Islet precursor cell (in vitro differentiated cells): ENCODE measurements around the gene GPC3.

Experiments
- DNase-seq: peaks from one replicate; pipeline ENCODE4 v3.0.0-alpha.2; 2018

GPC3 gene

DNA sequence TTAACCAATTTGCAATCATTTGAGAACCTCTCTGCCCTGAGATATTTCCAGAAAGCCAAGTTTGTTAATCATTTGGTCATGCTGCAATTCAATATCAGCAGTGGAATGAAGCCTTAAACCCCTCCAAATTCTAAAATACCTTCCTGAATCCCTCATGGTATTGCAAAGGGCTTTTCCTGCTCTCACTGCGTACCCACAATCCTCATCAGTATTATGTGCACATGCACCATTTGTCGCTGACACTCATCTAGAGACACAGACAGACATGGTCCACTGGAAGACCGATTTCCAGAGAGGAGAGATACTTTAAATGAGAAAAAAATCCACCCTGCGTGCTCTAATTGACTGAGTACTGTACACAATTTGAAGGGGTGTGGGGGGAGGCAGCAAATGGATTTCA lies 104.4 kb downstream of the GPC3 start:
- no peak for DNase-seq

DNA sequence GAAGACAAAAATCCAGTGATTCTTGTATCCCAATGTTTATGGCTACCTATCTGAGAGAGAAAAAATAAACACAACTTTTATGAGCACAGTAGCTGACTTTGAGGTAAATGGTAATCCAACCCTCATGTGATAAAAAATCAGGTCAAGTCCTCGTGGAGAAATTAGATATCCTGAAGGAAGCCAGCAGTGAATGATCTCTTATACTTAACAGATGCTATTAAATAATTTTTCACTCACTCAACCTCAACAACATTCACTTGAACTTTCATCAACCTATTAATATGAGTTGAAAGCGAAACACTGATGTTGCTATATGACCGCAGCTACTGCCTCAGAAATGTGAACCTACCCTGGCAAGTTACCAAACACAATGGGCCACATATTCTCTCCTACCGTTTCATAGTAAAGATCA lies 105.4 kb downstream of the GPC3 start:
- no peak for DNase-seq

DNA sequence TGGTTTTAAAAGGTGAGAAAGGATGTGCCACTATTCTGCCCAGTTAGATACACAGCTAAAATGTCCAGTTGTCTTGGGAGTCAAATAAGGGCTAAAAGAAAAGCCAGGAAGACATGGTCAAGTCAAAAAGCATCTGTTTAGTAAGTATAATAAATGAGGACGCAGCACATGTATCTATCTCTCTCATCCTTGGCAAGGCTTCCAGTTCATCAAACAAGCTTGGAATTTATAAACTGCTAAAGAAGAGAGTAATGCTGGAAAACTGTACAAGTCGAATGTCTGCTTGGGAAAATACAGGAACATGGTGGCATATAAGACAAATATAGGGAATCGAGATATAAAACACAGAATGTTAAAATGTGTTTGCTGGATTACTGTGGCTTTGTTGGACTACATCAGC lies 106.7 kb downstream of the GPC3 start:
- no peak for DNase-seq

DNA sequence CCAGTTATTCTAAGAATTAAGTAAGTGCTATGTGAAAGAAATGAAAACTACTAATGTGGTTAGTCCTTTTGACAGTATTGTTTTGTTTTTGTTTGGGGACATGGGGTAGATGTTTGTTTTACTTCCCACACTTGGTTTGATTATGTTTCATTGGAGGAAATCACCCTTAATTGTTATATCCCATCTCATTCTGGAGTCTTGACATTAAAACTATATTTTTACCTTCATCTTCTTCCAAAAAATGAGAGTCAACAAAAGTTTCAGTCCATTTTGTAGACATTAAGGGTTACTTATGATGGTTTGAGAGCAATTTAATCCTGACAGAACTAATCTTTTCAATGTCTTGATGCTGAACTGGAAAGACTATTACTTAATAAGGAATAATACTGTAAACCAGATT lies 108.7 kb downstream of the GPC3 start:
- DNase-seq = no peak

DNA sequence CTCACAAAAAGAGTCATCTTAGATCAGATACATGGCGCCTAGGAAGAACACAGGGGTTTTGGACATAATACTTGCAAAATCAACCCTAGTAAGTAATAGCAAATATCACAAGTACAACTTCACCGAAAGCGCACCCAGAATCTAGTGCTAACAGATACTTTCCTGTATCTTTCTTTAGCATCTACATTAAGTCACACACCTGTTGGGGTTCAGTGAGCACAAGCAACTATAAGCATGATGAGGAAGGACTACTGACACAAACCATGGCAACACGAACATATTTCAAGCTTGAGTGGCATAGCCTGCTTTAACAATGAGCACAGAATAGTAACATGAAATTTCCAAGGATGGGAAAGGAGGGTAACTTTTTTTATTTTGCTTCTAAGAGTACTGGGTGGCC lies 116.1 kb downstream of the GPC3 start:
- no peak for DNase-seq

DNA sequence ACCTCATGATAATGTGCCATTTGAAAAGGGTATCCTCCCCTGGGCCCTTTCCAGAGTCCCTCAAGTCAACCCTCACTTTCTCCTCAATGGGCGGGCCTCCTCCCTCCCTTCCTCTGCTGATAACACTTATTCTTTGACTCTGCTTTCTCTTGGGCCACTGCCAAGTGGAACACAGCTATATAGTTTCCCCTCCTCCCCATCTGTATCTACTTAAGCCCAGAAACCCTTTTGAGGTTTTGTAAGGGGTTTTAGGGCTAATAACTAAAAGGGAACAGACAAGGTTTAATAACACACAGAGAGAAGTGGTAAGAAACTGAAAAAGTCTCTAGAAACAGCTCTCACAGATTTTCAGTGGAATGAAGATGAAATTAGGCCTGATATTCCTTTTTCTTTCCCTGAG lies 116.7 kb downstream of the GPC3 start:
- no peak for DNase-seq

DNA sequence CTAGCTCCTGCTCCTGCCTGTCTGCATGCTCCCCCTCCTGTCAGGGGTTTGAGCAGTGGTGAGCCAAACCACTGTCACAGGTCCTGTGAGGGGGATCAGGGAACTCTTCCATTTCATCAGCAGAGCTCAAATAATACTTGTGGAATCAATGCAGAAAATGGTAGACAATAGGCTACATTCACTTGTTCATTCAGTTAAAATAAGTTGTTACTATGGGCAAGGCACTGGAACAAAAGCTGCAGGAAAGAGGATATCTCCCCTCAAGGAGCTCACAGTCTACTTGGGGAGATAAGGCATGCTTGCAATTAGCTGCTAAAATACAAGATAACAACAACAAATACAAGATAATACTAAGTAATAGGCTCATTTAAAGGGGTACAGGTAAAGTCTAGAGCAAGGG lies 117.1 kb downstream of the GPC3 start:
- no peak for DNase-seq

DNA sequence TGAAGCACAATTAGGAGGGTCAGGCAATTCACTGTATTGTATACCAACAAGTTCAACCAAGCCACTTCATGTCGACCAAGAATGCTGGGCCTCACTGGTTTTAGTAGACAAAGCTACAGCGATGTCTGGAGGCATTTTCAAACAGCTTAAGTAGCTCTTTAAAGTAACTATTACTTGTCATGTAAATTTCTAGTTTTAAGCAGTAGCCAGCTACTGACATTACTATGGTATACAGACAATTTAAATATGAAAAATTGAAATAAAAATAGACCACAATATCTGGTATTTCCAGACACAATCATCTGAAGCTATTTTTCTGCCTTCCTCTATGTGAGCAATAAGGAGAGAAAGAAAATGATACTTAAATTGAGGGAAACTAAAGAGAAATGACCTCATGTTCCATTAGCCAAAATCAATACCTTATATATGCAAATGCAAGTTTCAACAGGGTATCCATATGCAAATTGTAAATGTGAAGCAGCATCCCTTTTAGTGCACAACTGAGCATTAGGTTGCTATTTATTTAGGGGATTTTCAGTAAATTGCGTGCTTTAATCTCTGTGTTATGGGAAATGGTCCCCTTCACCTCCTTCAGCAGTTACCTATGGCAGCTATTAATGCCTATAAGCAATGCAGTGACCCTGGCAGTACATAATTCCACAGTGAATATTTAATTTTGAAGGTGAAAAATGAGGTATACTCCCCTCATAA lies 119.5 kb downstream of the GPC3 start:
- DNase-seq = no peak

DNA sequence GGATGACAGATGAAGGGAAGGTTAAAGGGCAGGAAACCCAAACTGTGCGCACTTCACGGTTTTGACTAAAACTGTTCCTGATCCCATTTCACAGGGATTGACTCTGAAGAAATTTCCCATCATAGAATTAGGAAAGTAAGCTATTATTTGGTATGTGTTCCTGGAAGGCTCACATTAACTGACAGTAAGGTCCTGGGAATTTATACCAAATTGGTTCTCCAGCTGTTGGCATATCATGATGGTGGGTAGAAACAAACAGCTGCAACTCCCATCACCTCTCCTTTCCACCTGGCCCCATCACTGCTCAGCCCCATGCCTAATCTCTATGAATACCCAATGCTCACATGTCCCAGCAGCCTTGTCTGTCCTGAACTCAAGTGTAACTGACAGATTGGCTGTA lies 121.2 kb downstream of the GPC3 start:
- DNase-seq = no peak

DNA sequence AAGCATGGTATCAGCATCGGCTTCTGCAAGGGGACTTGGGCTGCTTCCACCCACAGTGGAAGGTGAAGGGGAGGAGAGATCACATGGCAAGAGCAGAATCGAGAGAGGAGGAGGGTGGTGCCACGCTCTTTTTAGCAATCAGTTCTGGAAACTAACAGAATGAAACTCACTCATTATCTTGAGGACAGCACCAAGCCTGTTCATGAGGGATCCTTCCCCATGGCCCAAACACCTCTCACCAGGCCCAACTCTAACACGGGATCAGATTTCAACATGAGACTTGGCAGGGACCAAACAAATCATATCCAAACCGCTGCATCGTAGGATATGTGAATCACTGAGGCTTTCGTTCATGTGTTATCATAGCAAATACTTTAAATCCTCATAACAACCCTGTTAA lies 125.5 kb downstream of the GPC3 start:
- DNase-seq = no peak

DNA sequence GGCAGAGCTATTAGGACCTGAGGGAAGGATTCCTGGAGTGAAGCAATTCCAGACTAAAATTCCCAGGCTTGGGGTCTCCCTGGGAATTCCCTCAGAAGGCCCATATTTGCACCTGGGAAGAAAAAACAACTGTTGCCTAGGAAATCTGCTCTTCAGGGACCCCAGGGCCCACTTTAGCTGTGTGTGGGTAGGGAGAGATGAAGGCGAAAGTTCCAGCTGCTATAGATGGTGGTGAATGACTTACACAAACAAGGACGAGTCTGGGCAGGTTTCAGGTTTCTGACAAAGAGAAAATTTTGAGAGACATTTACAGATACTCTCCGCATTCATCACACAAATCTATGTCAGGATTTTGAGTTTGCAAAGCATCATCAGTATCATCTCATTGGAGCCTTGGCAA lies 126.1 kb downstream of the GPC3 start:
- no peak for DNase-seq

DNA sequence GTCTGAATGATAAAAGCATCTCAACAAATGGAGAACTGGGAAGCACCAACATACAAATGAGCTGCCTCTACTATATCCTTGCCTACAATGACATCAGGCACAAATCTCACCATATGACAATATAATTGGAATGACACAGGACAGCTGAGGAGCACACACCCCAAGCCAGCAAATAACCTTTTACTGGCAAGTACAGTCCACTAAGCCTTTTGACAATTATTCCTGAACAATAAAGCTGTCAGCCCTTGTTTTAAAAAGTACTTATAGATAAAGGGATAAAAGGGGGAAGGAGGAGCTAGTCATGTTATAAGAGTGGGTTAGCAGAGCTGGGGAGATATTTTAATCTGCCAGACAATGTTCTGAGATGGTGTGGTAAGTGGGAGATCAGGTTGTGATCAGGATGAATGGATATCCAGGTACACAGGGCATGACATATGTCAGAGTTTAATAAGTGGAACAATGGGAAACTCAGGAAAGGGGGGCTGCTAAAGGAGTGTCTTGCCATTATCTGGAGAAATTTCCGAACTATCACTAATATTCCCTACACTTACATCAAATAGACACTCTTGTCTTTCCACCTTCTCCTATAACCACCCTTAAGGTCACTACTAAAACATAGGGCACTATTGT lies 127.6 kb downstream of the GPC3 start:
- no peak for DNase-seq

DNA sequence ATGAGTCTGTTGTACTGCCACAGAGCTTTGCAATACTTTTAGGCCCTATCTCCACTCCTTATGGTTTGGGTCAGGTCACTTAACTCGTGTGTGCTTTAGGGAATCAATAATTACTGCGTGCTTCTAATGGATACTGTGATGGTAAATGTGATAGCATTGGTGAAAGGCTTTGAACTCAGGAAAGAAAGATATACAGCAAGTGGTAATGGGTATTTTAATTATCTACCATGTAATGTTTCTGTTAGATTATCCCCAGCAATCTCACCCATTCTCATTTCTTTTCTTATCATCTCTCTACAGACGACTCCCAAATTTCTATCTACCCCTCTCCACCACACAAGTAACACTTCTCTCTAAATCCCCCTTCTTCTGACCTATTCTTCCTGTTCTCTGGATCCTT lies 128.6 kb downstream of the GPC3 start:
- DNase-seq = no peak

DNA sequence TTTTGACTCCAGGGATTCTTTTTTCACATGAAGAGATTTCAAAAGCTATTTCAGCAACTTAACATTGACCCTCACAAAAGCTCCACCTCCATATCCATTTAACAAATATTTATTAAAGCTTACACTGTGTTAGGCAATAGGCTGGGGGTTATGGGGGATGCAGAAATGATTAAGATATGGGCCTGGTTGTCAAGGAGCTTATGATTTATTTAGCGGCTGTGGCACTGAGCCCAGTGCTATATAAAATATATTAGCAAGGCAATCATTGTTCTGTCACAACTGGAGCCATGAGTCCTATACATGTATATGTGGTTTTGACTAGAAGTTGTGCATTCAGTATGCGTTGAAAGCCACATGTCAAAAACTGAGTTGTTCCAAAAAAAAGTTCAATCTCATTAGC lies 131.1 kb downstream of the GPC3 start:
- DNase-seq = no peak

DNA sequence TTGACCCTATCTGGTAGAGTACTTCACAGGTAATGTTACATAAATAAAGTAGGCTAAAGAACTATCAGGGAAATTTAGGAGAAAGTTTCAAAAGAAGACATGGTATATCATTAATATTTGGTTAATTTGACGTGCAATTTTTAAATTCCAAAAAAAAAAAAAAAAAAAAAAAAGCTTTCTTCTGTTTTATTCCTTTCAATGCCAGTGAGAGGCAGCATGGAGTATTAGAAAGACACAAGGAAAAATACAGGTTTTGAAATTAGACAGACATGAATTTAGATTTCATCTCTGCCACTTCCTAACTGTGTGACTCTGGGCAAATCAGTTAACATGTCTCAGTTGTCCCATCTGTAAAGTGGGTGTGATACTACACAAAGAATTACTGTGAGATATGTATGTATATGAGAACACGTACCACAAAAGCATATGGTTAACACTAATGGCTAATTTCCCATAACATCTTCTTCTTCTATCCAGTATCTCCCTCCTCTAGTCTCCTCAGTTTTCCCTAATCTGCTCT lies 132.5 kb downstream of the GPC3 start:
- DNase-seq = no peak

DNA sequence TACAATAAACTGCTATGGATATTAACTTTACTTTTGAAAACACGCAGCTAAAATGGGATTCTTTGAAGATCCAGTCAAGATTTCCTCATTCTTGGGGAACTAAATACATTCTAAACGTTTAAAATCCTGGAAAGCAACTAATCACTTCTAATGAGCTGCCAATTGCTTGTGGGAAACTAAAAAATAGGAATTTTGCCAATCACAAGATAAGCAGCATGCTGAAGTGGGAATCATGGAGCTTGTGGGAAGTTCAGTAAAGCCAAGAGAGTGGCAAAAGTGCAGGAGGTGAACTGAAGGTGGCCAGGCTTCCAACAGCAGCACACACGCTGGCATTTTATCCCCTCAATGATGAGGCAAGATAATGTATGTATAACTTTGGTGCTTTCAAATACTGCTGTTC lies 133.0 kb downstream of the GPC3 start:
- no peak for DNase-seq

DNA sequence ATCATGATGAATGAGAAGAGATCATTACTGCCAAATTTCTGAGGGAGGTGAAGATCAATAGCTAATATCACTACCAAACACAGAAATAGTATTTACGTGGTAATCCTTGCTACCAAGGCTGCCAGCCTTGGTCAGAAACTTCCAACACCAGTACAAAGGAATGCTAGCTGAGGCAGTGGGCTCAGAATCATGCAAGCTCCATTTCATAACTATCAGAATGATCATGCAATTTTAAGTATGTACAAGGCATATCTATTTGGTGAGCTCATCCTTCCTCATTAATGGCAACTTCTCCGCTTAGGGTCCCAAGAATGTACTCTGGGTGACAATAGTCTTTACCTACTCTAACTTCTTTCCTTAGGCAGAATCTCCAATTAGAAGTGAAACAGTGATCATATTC lies 135.0 kb downstream of the GPC3 start:
- DNase-seq = no peak

DNA sequence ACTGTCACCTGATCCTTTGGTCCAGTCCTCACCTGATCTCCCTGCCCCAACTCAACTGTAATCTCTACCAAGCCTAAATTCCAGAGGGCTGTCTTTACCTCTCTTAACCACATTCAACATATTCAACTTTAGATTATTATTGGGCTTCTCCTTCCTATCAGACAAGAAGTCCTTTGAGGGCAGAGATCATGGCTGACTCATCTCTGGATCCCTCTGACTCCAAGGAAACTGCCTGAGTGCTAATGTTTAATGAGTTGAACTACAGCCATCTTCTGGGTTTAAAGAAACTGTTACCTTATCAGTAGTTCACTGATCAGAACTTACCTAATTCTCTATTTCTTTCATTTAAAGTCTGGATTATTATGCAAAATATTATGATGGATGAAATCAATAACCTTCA lies 135.7 kb downstream of the GPC3 start:
- DNase-seq = no peak

DNA sequence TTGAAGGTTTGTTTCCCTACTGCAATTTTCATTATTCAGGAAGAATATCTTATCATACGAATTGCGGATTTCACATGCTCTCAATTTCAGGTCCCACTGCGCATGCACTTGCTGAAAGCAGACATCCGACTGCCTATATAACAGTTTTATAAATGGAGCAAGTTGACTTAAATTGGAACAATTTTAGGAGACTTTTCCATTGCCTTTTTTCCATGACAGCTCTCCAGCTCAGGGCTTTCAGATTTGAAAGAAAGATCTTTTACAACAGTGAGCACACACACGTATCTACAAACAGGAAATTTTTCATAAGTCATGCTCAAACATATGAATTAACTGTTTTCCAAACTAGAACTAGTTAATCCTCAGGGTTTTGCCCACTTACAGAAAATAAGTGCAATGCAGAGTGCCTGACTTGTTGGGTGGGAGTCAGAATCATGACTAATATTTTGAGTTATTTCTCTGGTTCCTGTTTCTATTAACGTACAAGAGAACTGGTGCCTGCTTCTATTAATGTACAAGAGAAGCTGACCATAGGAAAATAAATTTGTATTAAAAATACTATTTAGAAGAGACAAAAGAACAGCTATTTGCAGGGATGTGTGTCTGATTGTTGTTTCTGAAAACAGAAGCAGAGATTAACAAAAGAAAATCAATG lies 137.9 kb downstream of the GPC3 start:
- DNase-seq = no peak

DNA sequence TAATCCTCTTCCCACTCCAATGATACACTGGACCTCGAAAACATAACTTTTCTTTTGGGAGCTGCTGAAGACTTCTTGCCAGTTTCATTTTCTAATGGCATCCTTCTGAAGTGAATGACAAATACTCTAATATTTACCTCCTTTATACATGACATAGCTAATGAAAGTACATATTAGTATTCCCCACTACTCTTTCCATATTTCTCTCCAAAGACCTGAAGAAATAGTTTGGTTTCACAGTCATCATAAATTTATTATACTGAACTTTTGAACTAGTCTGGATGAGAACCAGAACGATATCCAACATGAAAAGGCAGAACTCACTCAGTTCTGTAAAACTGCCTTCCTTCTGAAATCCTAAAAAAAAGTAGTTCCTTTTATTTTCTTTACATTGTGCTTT lies 139.1 kb downstream of the GPC3 start:
- DNase-seq = no peak

DNA sequence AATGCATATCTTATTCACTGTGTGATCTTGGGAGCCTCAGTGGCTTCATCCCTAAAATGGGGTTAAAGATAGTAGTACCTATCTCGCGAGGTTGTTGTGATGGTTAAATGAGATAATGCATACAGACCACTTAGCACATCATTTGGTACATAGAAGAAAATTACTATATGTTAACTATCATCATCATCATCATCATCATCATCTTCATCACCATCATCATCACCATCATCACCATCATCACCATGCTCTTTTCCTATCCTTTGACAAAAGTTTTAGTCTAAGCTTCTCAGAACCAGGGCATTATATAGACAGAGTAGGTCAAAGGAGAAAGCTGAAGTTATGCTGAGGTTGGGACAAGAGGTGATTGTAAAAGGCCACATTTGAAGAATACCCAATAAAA lies 145.0 kb downstream of the GPC3 start:
- DNase-seq = no peak

DNA sequence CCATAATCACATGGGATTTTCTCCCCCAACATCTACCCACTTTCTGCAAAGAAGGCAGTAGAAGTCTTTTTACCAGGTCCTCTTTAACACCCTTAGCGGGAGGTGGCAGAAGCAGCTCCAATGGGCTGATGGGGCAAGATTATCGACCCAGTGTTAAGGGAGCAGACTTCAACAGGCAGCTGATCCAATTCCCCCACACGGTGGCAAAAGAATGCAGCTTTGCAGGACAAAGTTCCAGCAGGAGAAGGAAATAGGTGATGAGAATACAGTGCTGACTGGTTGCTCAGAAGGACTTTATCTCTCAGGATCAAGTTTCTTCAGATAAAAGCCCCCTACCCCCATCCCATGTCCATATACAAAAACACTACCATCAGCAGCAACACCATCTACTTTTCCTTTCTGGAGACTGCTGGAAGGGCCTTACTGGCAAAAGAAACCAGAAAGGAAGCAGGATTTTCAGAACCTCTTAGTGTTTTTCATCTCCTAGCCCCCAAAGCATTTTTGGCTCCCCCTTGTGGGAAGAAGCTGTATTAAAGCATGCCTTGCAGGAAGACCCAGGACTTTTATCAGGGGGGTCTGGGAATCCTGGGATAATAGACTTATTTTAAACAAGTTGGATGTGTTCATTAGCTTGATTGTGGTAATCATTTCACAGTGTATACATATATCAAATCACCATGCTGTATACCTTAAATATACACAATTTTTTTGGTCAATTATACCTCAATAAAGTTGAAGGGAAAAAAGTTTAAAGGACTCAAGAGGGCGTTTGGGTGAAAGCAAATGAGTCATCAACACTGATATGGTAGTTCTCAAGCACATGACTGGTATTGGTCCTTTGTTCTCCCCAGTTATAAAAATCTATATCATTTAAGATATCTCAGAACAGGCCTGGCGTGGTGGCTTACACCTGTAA lies 146.4 kb downstream of the GPC3 start:
- DNase-seq = peak; percentile 68

DNA sequence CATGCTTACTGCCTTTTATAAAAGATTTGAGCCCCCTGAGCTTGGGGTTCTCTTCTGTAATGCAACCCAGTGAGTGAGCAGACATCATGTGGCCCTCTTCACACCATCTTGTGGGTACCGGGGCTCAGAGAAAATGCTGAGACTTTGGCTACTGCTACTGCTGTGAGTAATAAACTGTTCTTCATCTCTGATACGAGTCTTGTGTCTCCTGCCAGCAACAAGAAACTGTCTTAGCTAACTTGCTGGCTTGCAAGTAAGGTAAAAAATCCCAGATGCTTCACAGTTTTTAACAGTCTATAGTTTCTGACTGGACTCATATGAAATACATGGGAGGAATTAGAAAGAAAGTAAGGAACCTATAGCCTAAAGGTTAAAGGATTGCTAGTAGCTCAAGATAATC lies 148.3 kb downstream of the GPC3 start:
- DNase-seq = no peak
